GM15510 (cell line): ENCODE data around the gene DHRS1.

Experiments used
- POLR2A ChIP-seq: IDR thresholded peaks from 3 replicates; pipeline ENCODE4 v1.6.1; 2011; ENCODE audit warnings: borderline replicate concordance; ENCODE audit not compliant: insufficient read length; ENCODE audit errors: extremely low read depth

DHRS1 gene

DNA sequence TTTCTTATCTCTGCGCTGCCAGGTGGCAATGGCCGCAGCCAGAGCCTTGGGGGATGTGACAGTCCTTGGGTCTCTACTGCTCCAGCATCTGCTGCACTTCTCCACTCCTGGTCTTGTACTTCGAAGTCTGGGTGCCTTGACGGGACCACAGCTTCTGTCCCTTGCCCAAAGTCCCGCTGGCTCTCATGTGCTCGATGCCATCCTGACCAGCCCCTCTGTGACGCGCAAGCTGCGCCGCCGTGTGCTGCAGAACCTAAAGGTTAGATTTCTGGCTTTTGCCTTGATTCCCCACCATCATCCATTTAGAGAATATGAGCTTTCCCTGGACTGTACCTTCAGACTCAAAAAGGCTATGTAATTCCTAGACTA is 4.4 kb upstream of the DHRS1 start:
- TF ChIP-seq POLR2A = no peak

DNA sequence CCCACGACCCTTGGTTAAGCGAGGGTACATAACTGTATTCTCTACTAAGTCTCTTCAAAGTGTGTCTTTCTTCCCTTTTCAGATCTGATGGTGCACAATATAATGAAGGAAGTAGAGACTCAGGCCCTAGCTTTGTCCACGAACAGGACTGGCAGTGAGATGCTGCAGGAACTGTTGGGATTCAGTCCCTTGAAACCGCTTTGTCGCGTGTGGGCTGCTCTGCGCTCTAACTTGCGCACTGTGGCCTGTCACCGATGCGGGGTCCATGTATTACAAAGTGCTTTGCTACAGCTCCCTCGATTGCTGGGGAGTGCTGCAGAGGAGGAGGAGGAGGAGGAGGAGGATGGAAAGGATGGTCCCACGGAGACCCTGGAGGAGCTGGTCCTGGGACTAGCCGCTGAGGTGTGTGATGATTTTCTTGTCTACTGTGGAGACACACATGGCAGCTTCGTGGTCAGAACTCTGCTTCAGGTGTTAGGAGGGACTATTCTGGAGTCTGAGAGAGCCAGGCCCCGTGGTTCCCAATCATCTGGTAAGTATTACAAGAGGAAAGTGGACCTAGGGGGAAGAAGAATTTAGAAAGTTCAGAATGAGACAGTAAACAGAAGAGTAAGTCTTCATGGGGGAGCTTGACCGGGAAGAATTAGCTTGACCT is 873 bp upstream of the DHRS1 start:
- no peak for TF ChIP-seq POLR2A

DNA sequence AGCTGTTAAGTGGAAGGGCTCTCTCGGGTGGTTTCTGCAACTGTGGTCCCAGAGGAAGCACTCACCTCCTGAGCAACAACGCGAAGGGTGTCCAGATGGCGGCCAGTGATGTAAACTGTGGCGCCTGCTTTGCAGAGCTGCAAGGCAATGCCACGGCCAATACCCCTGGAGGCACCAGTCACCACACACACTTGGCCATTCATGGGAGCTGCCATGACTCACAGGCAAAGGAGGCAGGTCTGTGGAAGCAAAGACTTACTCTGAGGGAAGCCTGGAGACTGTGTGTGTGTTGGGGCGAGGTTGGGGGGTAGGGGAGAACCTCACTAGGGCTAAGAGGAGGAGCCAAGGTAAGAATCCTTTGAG is 707 bp downstream of the DHRS1 start:
- no peak for TF ChIP-seq POLR2A

DNA sequence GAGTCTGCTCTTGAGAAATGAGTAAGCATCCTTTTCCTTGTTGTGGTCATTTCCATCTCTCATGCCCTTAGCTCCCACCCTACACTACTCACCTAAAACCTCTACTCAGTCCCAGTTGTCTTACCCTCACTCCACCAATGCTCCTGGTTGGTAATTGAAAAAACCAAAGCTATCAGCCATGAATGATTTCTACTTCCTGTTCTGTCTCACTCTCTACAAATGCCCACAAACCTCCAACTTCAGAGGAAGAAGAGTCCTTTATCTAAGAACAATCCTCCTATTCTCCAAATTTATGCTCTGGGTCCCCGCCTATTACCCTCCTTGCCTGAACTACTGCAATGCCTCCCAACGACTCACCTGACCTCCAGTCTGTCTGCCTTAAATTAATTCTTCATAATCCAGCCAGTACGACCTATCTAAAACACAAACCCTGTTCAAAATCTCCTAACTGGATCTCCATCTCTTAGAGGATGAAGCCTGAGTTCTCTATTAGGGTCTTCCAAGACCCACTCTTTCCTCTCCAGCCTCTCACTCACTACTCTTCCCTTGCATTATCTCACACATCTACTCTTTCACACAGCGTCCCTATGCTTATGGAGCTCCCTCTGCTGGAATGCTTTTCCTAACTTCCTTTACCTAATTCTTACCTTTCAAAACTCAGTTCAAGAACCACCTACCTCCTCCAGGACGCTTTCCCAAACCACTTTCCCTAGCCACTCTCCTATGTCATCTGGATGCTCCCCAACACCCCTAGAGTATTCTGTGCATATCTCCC is 2.2 kb downstream of the DHRS1 start:
- TF ChIP-seq POLR2A = no peak

DNA sequence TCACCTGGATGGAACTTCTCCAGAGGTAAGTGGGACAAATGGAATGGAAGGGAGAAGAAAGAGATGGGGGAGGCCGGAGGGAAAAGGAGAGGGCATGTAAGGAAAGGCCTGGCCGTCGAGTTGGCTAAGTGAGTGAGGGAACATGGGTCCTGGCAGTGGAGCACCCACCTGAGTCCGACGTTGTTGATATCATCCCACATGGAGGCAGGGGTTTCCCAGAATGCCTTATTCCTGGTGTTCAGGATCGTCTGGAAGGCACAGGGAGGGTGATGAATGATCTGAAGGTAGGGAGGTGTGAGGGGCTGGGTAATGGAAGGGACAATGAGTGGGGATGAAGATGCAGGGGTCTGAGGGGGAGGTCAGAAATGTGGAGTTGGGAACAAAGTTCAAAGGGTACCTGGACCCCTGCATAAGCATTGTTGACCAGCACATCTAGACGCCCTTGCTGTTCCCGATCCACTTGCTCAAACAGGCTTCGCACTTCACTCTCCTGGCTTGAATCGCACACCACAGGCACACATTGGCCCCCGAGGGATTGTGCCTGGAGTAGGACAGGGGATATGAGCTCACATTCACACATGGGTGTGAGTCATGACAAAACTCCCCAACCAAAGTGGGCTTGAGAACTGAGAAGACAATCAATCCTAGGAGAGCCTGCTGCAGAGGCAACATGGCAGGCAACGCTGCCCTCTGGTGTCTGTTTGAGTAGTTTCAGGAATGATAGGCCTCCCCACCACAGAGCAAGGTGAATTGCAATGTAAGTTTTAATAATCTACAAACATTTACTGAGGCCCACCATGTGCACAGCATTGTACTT is 3.0 kb downstream of the DHRS1 start:
- TF ChIP-seq POLR2A = no peak

DNA sequence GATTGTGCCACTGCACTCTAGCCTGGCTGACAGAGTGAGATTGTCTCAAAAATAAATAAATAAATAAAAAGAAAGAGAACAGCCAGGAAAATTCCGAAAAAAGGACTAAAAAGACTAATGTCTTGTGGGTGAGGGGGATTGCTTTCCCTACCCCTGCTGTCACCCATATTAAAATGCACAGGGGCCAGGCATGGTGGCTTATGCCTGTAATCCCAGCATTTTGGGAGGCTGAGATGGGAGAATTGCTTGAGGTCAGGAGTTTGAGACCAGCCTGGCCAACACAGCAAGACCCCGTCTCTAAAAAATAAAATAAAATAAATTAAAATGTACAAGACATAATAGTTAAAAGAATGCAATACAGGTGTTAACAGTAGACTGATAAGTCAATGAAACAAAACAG is 6.1 kb downstream of the DHRS1 start:
- TF ChIP-seq POLR2A = no peak

DNA sequence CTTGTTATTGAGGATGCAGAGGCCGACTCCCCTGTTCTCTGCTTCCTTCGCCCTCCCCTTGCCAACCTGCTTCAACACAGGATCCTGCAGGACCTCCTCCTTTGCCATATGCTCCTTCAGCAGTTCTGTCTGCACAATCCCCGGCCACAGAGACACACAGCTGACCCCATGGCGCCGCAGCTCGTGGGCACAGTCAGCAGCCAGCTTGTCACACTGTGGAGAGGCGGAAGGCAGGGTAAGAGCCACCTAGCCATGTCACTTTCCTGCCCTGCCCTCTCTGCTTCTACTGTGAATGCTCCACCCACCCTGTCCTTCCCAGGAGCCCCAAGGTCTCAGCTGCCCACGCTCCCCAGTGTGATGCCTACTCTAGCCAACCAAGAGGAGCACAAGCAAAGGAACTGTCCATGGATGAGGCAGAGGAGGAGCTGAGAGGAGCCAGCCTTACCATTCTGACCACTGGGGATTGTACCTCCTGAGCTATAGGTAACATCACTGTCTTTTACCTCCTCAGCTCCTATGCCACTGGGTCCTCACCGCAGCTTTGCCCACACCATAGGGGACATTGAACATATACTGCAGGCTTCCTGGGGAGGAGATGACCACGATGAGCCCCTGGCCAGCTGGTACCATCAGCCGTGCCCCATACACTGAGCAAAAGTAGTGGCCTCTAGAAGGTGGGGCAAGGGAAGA is 7.3 kb downstream of the DHRS1 start:
- TF ChIP-seq POLR2A = no peak

DNA sequence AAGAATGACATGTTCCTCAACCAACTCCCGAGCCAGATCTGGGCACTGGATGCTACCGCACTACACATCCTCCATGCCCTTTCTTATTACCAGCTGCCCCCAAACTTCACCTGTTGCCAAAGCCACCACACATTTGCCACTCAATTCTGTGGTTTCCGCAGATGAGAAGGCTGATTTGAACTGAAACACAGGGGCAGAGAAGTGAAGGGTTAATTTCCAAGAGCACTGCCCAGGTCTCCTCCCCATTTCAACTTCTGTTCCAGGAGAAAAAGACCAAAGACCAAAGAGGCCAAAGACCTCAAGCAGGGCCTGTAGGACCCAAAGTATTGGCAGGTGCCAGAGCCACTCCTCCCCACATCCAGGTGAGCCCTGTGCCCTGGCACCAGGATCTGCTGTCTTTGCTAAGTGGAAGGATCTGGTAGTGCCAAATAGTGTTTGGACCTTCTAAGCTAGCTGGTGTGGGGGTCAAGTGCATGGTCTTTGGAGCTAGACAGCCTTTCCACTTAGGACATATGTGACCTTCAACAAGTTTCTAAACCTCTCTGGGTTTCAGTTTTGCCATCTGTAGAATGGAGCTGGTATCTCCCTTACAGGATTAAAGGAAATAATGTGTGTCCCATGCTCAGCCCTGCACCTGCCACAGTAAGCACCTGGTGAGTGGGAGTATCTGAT is 8.0 kb downstream of the DHRS1 start:
- TF ChIP-seq POLR2A = no peak

DNA sequence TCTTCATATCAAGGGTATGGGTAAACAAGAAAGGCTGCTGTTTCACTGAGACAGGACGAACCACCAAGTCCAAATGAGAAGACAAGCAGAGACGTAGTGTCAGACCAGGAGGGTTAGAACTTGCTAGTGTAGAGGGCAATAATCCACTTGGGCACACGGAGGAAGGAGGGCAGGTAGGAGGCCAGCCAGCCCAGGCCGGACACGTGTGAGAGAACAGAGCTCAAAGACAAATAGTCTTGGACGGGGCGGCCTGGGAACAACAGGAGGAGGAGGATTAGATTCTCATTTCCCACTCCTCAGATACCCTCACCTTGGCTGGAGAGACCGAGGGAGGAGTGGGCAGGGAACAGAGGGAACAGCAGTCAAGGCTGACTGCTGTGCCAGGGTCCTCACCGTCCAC is 8.8 kb downstream of the DHRS1 start:
- TF ChIP-seq POLR2A = no peak

DNA sequence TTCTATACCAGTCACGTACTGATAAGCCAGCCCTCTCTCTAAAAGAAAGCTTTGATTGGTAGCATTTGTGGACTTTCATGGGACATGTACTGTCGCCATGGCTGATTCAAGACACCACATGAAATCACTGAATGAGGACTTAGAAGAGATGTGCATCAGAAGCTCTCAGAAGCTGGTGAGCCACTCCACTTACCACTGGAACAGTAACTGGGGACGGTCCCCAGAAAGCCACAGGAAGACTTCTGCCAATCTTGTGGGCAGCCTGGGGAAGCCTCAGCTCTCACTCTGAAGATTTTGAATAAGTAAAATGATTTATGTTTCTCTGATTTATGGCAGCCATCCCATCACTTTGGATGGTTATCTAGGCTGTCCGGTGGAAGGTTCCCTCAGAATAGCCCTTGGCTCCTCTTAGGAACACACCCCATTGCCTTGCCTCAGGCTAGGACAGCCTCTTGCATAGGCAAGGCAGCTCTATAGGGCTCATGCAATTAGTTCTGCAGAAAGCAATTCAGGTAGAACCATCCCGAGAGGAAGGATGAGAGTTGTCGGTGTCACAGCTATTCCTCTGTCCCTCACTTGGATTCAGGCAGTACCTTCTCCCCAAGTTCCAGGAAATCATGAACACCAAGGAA is 9.8 kb downstream of the DHRS1 start:
- TF ChIP-seq POLR2A = no peak

DNA sequence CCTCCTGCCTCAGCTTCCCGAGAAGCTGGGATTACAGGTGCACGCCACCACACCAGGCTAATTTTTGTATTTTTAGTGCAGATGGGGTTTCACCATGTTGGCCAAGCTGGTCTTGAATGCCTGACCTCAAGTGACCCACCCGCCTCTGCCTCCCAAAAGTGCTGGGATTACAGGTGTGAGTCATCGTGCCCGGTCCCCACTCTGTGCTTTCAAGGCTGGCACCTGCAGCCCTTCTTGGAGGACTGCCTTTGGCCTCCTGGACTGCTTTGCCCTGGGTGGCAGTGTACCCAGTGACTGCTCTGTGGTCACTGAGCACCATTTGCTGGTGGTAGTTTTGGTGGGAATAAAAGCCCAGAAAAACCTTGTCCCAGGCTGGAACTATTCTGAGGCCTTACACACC is 12.6 kb downstream of the DHRS1 start:
- TF ChIP-seq POLR2A = no peak

DNA sequence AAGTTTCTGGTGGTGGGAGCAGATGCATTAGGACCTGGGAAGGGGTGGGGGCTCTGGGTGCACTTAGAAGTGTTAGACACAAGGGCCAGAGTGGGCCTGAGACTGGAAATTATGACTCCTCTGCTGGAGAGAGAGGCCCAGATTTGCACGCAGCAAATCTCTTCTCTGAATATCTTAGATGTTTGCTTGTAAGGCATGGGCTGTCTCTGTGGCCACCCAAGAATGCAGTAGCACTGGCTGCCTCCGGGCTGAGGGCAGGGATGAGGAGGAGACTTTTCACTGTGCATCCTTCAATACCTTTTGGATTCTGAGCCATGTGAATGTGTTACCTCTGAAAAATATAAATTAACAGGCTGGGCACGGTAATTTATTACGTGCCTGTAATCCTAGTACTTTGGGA is 14.2 kb downstream of the DHRS1 start:
- no peak for TF ChIP-seq POLR2A

DNA sequence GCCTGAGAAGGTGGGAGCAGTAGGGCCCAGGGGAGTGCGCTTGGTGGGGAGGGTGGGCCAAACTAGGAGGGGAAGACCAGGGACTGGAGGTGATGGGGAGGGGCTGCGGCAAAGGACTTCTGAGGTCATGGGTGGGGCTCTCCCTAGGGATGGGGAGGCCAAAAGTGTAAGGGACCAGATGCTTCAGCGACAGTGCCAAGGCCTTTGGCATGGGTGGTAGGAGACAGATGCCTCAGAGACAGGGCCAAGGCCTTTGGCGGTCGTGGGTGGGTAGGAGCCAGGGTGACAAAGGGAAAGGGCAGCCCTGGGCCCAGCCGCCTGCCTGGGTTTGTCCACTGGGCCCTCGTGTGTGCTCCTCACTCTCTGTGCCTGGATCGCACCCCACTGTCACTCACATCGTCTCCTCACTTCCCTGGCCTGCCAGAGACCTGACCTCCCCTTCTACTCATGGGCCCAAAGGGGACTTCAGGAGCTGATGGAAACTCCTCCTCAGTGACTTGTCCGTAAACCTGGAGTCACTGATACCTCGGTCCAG is 15.0 kb downstream of the DHRS1 start:
- no peak for TF ChIP-seq POLR2A
